Suppressor macrophage (primary cell): ENCODE measurements around the gene ATP7A.
"Not testable (repeated sequence)": the region's sequence is repeated elsewhere in the genome, so short reads cannot be mapped to it uniquely, and the experiment has no call there.

Experiments
- DNase-seq, 4 experiments: peaks; one replicate each; pipeline ENCODE4 v3.0.0-alpha.2; 2020 to 2022
- total RNA-seq, 17 experiments: gene quantifications; one replicate each; lab custom pipeline; 2026; ENCODE audit warnings: mixed read lengths in 6 of 17, inconsistent platforms in 3 of 17; lab: John Stamatoyannopoulos, UW

The ATP7A gene
- total RNA-seq: 22.9 to 109 (median 71.5) reads per million in 17 experiments

DNA sequence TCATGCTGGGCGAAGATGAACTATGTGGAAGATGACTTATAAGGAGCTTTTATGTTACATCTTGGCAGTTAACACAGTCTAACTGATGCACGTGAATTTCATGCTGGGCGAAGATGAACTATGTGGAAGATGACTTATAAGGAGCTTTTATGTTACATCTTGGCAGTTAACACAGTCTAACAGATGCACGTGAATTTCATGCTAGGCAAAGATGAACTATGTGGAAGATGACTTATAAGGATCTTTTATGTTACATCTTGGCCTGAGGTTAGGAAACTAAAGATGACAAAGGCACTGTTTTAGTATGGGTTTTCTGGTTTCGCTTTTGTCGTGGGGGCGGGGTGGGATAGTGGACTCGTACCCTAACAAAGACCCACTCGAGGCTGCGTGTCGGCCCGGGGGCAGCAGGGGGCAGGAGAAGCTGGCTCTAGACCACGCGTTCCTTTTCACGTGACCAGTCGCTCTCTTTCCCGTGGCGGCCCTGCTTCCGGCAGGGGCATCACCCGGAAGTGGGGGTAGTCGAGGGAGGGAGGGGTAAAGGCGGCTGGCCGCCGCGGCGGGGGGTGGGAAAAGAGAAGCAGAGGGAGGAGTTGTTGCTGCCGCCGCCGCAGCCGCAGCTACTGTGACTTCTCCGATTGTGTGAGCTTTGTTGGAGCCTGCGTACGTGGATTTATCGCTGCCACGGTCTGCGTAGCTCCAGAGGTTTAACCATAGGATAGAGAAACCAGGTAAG is at the start of gene ATP7A:
Gene ATP7A, plus strand, starts transcription at position 586 of the 733 bp plus-strand sequence. CDS start 60,949 bp downstream, outside the sequence.
- DNase-seq: peak; percentile 87 to 94 (median 94)

- no peak for DNase-seq
Observed at GRCh38 chrX:77875372-77875771, 35.1 kb upstream of the ATP7A start.

DNA sequence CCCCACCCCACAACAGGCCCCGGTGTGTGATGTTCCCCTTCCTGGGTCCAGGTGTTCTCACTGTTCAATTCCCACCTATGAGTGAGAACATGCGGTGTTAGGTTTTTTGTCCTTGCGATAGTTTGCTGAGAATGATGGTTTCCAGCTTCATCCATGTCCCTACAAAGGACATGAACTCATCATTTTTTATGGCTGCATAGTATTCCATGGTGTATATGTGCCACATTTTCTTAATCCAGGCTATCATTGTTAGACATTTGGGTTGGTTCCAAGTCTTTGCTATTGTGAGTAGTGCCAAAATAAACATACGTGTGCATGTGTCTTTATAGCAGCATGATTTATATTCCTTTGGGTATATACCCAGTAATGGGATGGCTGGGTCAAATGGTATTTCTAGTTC is 29.1 kb upstream of the ATP7A start:
- not testable (repeated sequence) for DNase-seq

DNA sequence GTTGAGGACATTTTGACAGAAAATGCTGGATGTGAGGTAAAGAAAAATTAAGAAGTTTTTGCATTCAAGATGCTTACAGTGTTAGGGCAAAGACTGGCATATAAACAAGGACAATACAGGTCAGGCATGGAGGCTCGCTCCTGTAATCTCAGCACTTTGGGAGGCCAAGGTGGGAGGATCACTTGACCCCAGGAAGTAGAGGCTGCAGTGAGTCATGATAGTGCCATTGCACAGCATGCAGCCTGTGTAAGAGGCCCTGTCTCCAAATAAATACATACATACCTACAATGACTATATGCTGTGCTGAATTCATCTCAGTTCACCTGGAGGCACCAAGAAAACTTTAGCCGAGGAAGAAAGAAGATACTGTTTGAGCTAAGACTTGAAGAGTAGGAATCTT is 17.6 kb upstream of the ATP7A start:
- no peak for DNase-seq

GRCh38 chrX:77893713-77894112 is 16.8 kb upstream of the ATP7A start:
- DNase-seq: no peak

DNA sequence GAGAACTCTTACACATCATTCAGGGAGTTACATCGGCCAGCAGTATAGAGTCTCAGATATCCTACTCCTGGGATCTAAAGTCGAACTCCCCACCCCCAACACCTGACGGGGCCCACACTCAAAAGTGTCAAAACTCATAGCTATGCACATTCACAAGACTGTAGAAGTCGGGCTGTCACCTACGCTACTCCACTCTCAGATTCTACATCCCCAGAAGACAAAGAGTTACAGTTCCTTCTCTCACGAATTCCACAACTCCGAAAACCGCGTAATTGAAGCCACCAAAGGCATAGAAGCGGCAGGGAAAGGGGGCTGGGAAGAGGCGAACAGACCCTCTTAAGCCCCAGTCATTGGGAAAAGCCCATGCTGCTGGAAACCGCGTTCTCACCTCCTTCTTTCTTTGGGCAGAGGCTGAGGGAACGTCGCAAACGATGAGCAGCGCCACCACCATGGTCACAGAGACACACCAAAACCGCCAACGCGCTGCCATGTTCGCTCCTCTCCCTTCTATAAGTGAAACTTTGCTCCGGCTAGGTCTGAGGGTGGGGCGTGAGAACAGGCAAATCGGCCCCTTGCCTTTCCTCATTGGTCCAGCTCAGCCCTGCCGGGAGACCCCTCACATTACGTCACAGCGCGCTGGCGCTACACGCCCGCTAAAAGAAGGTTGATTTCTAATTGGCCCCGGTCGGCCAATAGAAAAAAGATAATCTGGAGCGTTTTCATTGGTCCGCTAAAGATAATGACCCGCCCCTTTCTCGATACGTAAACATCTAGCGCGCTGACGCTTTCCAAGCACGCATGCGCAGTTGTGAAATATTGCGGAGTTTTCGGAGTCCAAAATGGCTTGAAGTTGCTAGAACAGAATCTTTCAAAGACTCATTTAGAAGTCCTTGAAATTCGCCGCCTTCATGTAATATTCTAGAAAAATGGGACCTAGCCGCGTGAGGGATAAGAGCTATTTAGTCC is 15.3 kb upstream of the ATP7A start, which contains the start of gene MAGT1:
Gene MAGT1, minus strand, starts transcription at position 515 of the 966 bp plus-strand sequence. Its CDS starts 25 bp downstream, at position 490.
- peak; percentile 94 to 97 (median 96) for DNase-seq

- peak; percentile 84 to 97 (median 93) for DNase-seq
Observed at GRCh38 chrX:77899081-77899828, 11.2 kb upstream of the ATP7A start, which contains the start of gene COX7B. TSS of gene COX7B (plus strand) at chrX:77899468. CDS start at chrX:77899554, 86 bp downstream.

DNA sequence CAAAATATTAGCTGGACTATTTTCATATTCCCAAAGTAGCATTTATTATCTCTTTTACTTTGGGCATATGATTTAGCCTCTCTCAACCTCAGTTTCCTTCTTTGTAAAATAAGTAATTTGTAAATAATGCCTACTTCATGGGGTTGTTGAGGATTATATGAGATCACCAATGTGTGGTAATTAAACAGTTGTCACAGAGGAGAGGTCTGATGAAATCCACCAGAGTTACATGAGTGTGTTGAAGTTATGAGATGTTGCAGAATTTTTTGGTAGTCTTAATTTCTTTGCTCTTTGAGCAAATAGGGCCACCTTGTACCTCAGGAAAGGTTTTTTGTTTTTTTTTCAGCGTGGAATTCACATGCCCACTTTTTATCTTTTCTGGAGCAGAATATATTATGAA is 9.8 kb upstream of the ATP7A start:
- DNase-seq: peak; percentile 8 to 68 (median 36)

- no peak for DNase-seq
Observed at GRCh38 chrX:77901506-77901905, 9.0 kb upstream of the ATP7A start.

DNA sequence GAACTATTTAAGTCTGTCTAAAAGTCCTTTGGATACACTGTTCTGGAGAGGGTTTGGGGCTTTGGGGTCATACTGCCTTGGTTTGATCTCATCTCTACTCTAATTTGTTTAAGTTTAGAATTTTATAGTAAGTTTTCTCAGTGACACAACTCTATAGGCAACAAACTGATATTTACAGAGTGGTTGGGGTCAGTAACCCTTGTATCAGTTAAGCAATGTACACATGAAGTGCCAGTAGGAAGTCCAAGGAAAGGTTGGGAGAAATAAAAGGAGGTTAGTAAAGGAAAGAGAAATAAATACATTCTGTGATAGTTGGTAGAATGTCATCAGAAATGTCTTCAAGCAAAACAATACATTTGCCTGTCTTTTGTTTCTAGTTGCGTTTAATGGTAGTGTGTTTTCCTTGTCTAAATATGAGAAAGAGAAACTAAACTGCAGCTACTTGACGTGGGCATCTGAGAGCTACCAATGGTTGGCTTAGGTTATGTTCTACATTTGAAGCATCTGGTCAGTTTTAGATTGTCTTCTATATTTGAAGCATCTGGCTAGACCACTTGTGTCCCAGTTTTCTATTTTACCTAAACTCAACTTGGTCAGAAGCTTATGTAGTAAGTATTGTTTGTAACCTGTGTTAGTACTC is 6.9 kb downstream of the ATP7A start:
- DNase-seq: no peak

GRCh38 chrX:77918568-77918967 is 8.1 kb downstream of the ATP7A start:
- peak in 3 of 4 experiments; percentile 18 to 46 (median 42) for DNase-seq

DNA sequence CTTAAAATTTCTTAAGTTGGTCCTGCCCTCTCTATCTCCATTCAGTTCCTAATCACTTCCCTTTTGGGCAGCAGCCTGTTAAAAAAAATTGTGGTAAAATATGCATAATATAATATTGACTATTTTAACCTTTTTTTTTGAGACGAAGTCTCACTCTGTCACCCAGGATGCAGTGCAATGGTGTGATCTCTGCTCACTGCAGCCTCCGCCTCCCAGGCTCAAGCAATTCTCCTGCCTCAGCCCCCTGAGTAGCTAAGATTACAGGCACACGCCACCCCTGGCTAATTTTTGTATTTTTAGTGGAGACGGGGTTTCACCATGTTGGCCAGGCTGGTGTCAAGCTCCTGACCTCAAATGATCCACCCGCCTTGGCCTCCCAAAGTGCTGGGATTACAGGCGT is 8.9 kb downstream of the ATP7A start:
- not testable (repeated sequence) for DNase-seq

GRCh38 chrX:77922787-77923186 is 12.3 kb downstream of the ATP7A start:
- no peak for DNase-seq

DNA sequence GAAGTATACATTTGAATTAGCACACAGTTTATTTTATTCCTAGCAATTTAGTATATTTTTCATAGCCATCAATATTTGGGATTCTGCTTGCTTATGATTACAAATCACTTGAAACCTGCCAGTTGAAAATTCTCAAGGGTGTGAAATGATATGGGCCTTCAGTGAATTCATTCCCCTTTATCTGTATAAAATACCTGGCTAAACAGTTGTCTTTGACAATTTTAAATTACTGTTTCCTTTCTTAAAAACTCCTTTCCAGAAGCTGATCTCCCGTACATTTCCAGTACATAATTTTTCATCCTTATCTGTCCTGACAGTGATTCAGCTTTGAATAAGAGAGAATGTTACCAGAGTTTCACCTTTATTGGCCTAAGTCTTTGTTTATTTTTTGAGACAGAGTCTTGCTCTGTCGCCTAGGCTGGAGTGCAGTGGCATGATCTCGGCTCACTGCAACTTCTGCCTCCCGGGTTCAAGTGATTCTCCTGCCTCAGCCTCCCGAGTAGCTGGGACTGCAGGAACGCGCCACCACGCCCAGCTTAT is 13.9 kb downstream of the ATP7A start:
- no peak for DNase-seq

- DNase-seq: no peak
Observed at GRCh38 chrX:77925764-77926163, 15.3 kb downstream of the ATP7A start.

GRCh38 chrX:77930581-77930980 is 20.1 kb downstream of the ATP7A start:
- peak; percentile 10 to 37 (median 22) for DNase-seq

DNA sequence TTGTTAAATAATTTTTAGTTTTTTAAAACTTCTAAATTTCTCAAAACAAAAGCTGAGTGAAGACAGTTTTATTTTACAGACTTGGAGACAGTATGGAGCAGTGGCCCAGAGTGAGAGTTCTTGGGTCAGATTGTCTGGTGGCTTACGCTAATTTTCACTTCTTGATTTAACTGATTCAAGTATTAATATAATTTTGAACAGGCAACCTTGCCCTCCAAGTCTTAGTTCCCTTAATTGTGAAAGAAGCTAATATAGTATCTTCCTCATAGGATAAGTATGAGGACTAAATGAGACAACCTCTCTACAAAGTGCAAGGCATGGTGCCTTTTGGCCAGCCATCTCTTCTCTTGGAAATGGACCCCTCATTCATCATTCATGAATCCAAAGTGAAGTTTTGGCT is 25.4 kb downstream of the ATP7A start:
- peak in 2 of 4 experiments; percentile 35 to 42 for DNase-seq

DNA sequence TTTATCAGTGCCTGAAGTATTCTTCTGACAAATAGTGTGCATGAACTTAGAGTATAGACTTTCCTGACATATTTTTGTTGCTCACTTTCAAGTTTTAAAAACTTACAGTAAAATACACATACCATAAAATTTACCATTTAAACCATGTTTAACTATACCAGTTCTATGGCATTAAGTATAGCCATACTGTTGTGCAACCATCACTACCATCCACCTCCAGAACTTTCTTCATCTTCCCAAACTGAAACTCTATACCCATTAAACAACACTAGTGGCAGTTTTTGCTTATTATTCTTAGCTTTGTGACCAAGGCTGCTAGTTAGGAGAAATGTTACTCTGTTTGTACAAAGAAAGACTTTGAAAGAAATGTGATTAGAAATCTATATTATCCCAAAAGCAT is 25.8 kb downstream of the ATP7A start:
- DNase-seq: no peak

DNA sequence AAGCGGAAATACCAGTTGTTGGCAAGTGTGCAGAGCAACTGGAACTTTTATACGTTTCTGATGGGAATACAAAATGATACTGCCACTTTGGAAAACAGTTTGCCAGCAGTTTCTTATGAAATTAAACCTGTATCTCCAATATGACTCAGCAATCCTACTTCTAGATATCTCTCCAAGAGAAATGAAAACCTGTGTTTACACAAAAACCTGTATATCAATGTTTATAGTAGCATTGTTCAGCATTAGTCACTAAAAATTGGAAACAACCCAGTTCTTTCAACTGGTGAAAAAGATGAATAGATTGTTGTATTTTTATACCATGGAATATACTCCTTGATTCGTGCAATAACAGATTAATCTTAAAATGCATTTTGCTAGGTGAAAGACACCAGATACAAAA is 26.8 kb downstream of the ATP7A start:
- DNase-seq: no peak

DNA sequence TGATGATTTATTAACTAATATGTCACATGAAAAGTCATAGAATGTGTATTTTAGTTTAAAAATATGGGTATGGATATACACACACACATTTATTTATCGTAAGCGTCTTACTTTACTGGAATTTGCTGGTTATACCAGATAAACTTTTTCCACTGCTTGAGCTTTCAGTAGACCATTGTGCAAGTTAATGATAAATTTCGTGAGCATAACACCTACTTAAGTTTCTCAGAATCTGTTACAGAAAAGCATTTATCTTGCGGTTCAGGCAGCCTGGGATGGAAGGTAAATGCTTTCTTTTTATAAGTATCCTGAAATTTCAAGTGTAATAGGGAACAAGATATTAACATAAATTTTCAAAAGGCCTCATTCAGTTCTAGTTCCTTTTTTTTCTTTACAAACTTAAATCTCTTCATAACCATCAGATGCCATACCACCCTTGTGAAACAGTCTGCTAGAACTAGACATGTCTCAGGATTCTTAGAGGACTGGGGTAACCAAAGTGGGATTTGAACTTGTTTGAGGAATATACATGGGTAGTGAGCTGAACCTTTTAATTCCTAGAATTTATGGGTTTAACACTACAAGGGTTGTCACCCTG is 27.7 kb downstream of the ATP7A start:
- DNase-seq: peak in 3 of 4 experiments; percentile 6 to 56 (median 45)

DNA sequence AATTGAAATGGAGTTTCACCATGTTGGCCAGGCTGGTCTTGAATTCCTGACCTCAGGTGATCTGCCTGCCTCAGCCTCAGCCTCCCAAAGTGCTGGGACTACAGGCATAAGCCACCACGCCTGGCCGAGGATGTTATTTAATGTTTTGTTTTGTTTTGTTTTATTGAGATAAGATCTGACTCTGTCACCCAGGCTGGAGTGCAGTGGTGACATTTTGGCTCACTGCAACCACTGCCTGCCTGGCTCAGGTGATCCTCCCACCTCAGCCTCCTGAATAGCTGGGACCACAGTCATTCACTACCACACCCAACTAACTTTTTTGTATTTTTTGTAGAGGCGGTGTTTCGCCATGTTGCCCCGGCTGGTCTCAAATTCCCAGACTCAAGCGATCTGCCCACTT is 34.5 kb downstream of the ATP7A start:
- DNase-seq: not testable (repeated sequence)
